ENCODE results near the gene GRIN1.

The GRIN1 gene

DNA sequence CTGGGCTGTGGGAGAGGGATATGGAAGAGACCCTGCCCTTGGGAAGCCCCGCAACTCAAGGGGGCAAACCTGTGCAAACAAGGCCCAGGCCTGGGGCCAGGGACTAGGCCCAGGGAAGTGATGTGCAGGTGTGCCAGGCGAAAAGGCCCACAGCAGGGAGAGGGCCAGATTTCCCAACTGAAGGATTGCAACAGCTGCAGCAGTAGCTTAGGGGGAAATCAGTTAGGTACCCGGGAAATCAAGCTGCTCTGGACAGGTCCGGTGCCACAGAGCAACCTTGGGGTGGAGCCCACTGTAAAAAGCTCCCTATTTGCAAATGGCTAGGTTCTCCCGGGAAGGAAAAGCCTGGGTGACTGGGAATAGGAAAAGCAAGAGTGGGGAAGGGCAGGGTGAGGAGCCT, 10.4 kb downstream of the GRIN1 start:
- DNase-seq: no peak

DNA sequence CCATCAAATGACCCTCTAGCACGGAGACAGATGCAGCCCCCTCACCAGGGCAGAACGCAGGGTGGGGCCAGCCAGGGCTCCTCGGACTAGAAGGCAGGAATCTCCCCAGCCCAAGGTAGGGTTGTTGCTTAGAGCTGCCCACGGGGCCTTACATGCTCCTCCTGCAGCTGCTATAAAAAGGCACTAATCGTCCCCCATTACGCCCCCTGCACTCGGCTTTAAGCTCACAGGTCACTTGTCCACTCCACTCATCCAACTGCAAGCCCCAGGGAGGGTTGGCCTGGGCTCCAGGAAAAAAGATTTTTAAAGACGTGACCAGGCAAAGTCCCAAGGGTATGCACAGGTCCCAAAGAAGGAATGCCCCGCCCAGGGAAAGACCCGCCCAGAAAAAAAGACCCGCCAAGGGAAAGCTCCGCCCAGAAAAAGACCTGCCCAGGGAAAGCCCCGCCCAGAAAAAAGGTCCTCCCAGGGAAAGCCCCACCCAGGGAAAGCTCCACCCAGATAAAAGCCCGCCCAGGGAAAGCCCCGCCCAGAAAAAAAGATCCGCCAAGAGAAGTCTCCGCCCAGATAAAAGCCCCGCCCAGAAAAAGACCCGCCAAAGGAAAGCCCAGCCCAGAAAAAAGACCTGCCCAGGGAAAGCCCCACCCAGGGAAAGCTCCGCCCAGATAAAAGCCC, 11.1 kb downstream of the GRIN1 start:
- DNase-seq: no peak

DNA sequence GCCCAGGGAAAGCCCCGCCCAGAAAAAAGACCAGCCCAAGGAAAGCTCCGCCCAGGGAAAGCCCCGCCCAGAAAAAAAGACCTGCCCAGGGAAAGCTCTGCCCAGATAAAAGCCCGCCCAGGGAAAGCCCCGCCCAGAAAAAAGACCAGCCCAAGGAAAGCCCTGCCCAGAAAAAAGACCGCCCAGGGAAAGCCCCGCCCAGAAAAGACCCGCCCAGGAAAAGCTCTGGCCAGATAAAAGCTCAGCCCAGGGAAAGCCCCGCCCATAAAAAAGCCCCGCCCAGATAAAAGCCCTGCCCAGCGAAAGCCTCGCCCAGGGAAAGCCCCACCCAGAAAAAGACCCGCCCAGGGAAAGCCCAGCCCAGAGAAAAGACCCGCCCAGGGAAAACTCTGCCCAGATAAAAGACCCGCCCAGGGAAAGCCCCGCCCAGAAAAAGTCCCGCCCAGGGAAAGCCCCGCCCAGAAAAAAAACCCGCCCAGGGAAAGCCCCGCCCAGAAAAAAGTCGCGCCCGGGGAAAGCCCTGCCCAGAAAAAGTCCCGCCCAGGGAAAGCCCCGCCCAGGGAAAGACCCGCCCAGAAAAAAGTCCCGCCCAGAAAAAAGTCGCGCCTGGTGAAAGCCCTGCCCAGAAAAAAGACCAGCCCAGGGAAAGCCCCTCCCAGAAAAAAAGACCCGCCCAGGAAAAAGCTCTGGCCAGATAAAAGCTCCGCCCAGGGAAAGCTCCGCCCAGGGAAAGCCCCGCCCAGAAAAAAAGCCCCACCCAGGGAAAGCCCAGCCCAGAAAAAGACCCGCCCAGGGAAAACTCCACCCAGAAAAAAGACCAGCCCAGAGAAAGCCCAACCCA, 11.9 kb downstream of the GRIN1 start:
- peak; percentile 78 for DNase-seq

DNA sequence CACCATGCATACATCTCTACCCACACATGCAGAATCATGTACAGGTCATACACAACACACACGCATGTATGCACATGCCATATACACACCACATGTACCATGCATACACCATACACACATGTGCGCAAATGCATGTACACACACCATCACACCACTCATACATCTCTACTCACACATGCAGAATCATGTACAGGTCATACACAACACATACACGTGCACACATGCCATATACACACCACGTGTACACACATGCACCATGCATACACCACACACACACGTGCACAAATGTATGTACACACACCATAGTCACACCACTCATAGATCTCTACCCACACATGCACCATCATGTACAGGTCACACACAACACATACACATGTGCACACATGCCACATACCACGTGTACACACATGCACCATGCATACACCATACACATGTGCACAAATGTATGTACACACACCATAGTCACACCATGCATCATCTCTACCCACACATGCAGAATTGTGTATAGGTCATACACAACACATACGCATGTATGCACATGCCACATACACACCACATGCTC, 14.0 kb downstream of the GRIN1 start:
- no peak for DNase-seq

DNA sequence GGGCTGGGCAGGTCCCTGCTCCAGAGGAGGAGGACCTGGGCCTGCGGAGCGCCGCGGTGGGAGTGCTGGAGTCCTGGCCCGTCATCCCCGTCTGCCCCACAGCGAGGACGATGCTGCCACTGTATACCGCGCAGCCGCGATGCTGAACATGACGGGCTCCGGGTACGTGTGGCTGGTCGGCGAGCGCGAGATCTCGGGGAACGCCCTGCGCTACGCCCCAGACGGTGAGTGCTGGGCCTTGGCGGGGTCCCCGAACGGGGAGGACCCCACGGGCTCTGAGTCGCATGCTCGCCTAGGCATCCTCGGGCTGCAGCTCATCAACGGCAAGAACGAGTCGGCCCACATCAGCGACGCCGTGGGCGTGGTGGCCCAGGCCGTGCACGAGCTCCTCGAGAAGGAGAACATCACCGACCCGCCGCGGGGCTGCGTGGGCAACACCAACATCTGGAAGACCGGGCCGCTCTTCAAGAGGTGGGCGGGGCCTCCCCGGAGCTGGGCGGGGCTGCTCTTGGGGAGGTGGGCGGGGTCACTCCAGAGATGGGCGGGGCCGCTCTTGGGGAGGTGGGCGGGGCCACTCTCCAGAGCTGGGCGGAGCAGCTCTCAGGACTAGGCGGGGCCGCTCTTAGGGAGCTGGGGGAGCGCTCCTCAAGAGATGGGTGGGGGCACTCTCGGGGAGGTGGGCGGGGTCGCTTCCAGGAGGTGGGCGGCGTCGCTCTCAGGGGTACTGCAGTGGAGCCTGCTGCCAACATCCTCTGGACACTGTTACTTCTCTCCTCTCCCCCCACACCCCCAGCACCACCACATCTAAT, 17.8 kb downstream of the GRIN1 start:
- DNase-seq: peak; percentile 9

DNA sequence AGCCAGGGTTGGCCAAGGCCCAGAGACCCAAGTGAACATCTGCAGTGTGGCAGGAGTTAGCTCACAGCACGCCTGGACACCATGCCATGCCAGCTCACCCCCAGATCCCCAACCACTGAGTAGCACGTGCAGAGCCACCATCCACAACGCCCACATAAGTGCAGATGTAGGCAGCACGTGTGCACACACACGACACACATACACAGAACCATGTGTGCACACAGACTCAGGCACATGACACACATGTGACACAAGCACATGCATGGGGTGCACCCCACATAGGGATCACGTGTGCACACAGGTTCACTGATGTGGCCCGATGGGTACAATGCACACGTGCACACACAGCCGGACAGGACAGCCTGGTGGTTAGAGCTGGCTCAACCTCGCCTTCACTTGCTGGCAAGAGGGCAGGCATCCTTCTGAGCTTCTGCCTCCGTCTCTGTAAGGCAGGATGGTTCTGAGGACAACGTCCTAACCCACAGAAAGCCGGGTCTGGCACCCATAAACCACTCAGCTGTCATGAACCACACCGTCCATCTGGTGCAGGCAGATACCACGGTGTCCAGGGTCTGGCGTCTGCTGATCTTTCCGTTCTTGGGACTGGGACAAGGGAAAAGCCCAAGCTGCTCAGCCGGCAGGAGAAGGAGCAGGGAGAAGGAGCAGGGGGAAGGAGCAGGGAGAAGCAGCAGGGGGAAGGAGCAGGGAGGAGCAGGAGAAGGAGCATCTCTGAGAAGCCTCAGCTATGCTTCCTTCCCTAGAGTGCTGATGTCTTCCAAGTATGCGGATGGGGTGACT, 18.9 kb downstream of the GRIN1 start:
- DNase-seq: no peak

DNA sequence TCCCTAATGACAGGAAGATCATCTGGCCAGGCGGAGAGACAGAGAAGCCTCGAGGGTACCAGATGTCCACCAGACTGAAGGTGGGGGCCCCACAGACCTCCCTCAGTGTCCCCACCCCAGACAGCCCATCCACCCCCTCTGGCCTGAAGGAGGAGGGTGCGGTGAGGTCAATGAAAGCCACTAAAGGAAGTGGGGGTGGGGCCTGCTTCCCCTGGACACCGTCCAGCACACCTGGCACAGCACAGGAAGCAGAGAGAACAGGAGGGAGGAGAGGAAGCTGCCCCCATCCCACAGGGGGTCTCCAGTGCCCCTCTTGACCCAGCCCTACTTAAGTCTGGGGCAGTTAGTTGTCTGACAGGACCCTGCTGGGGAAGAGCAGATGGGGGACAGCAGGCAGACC, 19.7 kb downstream of the GRIN1 start:
- DNase-seq: no peak

DNA sequence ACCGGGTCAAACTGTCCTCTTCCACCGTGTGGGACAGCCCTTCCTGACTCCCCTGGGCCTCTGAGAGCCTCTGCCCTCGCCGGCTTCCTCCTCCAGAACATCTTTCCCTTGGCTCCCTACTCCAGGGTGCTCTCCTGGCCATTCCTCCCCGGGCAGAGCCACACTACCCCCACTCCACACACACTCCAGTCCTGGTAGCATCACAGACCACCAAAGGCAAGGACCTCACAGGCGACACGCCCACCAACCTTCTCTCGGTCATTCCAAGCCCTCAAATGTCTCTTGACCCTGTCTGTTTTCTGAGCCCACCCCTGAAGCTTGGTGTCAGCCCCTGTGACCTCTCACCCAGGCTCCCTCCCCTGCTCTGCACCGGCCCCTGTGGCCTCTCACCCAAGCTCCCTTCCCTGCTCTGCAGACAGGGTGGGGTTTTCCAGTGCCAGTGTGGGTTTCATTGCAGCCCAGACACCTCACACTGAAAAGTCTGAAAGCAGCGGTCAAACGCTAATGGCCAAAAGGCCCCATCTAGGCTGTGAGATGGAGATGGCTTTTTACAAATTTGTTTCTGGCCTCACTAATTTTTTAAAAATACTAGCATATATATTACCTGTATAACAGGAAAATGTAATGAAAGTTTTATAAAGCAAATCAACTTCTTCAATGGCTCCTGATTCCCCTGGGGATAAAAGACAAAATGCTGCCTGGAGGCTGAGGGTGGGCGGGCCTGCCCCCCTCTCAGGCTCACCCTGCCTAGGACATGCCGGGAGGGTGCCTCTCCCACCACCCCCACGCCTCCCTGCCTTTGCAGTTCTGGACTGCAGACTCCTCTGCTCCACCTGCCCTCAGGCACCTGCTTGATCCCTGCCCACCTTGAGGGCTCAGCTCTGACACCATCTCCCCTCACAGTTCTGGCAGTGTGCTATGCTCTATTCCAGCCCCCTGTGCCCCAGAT, 20.4 kb downstream of the GRIN1 start:
- no peak for DNase-seq

DNA sequence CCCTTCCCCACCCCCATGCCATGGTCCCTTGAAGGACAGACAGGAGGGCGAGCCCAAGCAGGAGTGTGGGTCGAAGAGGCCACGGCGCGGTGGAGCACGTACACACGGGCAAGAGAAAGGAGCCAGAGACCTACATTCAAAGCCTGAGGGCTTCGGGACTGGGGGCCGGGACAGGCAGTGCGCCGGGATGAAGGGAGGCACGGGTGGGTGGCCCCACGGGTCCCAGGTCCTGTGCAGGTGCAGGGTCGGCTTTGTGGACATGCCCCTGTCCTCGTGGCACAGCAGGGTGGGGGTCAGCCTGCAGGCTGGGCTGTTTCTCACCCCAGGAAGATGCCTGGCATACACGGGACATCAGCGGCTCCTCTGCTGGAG, 21.1 kb downstream of the GRIN1 start:
- no peak for DNase-seq

DNA sequence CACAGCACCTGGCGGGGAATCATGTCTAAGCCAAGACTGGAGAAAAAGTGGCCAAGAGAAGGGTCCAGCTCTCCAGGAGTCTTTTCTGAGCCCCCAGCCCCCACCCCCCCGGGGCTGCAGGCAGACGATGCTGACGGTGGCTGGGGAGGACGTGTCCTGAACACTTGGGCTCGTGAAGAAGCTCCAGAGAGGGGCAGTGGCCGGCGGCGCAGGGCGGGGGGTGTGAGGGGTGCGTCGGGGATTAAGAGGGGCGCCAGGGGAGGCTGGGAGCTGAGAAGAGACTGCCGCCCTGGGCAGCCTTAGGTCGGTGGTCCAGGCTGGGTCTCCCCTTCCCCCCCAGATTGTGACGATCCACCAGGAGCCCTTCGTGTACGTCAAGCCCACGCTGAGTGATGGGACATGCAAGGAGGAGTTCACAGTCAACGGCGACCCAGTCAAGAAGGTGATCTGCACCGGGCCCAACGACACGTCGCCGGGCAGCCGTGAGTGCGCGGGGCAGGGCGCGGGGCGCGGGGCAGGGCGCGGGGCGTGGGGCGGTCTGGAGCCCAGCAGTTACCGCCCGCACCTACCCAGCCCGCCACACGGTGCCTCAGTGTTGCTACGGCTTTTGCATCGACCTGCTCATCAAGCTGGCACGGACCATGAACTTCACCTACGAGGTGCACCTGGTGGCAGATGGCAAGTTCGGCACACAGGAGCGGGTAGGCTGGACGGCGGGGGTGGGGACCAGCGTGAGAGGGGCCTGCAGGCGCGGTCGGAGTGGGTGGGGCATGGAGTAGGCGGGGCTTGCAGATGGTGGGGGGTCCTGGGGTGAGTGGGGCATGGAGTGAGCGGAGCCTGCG, 22.0 kb downstream of the GRIN1 start:
- no peak for DNase-seq

DNA sequence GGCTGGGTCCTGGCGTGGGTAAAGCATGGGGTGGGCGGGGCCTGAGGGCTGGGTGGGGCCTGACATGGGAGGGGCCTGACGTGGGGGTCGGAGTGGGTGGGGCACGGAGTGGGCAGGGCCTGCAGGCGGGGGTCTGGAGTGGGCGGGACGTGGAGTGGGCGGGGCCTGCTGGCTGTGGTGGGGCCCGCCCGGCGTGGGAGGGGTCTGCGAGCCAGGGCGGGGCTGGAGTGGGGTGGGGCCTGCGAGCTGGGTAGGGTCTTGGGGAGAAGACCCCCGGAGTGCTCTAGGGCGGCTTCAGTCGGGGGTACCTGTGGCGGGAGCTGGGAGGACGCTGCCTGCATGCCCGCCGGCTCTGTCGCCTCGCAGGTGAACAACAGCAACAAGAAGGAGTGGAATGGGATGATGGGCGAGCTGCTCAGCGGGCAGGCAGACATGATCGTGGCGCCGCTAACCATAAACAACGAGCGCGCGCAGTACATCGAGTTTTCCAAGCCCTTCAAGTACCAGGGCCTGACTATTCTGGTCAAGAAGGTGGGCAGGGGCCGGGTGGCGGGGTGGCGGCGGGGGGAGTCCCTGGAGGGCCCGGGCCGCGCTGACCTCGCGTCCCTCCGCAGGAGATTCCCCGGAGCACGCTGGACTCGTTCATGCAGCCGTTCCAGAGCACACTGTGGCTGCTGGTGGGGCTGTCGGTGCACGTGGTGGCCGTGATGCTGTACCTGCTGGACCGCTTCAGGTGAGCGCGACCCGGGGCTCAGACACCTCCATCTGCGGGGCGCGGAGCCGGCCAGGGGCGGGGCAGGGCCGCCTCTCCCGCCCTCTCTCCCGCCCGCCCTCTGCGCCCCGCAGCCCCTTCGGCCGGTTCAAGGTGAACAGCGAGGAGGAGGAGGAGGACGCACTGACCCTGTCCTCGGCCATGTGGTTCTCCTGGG, 22.9 kb downstream of the GRIN1 start:
- no peak for DNase-seq

DNA sequence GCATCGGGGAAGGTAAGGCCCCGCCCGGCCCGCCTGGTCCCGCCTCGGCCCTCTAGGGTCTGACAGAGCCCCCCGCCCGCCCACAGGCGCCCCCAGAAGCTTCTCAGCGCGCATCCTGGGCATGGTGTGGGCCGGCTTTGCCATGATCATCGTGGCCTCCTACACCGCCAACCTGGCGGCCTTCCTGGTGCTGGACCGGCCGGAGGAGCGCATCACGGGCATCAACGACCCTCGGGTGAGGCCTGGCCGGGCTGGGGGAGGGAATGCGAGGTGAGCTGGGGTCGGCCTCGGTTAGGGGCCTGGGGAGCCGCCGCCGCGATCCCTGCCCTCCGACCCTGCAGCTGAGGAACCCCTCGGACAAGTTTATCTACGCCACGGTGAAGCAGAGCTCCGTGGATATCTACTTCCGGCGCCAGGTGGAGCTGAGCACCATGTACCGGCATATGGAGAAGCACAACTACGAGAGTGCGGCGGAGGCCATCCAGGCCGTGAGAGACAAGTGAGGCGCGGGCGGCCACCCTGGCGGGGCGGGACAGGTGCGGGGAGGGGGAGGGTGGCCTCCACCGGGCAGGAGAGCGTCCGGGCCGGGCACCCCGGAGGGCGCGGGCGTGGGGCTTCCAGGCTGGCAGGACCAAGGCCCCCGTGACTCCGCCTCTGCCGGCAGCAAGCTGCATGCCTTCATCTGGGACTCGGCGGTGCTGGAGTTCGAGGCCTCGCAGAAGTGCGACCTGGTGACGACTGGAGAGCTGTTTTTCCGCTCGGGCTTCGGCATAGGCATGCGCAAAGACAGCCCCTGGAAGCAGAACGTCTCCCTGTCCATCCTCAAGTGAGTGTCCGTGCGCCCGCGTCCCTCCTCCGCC, 23.8 kb downstream of the GRIN1 start:
- DNase-seq: peak; percentile 21

DNA sequence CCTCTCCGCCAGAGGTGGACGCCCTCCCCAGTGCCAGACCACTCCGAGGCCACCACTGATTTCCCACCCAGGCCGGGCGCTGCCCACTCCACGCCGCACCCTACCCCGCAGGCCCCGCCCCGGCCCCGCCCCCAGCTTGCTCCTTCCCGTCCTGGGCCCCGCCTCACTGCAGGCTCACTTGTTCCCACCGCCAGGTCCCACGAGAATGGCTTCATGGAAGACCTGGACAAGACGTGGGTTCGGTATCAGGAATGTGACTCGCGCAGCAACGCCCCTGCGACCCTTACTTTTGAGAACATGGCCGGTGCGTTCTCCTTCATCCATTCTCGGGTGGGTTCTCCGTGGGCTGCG, 24.4 kb downstream of the GRIN1 start:
- DNase-seq: no peak

DNA sequence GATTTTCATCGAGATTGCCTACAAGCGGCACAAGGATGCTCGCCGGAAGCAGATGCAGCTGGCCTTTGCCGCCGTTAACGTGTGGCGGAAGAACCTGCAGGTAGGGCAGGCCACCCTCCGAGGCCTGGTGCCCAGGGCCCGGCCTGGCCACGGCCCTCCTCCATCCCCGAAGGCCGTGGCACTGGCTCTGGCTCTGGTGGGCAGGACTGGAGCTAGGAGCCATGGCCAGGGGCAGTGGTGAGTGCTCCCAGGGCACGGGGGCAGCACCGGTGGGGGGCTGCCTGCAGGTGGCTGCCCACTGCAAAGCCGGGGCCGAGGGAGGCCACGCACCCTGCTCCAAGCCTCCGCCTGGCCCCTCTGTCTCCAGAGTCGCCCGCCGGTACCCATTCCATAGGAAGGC, 24.9 kb downstream of the GRIN1 start:
- no peak for DNase-seq

DNA sequence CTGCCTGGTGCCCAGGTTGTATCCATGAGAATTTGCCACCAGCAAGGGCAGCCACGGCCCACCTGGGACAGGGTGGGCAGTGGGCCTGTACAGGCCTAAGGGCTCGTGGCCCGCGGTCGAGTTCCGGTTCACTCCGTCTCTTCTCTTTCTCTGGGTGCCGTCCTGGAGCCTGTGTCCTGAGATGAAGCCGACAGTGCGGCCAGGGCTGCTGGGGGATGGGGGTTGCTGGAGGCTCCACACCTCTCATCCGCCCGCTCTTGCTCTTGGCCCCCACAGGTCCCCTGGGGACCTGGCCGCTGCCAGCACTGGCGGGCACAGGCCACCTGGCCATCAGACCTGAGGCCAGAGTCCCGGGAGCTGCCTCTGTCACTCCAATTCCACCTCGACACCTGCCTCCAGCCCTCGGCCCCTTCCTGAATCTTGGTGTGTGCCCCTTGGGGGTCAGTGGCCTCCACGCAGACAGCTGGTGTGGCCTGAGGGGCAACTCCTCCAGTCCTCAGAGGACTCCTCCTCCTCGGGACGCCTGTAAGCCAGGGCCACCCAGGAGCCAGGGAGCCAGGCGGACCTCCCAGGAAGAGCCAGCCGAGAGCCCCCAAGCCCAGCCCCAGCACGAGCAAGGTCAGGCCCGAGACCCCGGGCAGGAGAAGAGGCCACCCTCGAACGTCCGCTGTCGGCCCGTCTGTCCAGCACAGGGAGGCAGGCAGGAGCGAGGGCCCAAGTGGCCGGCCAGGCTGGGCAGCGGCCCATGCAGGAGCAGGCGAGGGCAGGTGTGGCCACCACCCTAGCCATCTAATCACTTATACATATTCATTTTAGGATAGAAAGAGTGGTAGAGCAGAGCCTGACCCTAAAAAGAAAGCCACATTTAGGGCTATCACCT, 25.7 kb downstream of the GRIN1 start:
- DNase-seq: no peak

DNA sequence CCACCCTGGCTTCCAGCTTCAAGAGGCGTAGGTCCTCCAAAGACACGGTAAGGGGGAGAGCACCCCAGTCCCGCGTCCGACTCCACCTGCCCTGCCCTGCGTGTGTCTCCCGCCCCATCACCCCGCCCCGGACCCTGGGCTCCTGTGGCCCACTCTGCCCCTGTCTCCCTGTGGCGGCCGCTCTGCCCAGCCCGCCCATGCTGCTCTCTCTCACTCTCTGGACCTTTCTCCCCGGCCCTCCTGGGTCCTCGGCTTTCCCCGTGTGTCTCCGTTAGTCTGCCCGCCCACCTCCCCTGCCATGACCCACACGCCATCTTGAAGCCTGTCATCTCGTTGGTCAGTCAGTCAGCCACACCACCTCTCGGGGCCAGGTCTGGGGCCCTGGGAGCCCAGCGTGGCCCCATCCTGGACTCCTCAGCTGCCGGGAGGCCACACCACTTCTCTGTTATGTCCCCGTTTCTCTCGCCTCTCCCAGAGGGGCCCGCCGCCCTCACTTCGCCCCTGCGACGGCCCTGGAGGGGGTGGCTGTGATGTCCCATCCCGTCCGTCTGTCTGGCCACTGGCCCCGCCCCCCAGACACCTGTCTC, 26.4 kb downstream of the GRIN1 start:
- DNase-seq: no peak

Measured in MV-4-11 (cell line).